ENCODE measurements around the gene DENND4A.
"Not testable (repeated sequence)": the region's sequence is repeated elsewhere in the genome, so short reads cannot be mapped to it uniquely, and the experiment has no call there.

The DENND4A gene

DNA sequence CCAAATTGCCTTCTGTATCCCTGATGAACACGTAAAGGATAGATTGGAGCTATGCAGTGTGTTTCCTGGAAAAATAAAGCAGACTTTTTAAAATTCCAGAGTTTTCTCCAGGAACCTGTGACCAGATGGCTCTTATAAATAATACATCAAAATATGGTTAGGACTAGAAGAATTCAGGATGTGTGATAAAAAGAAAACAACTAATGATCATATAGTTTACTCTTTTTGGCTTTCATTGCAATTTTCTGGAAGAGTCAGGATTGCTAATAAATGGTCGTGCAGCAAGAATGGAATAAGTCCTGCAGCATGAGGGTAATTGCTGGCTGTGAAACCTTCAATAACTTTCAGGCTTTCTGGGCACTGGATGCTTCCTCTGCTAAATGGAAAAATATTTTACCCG, 30.2 kb upstream of the DENND4A start:
- H3K4me3 ChIP-seq (ENCODE audit: low read length), result no peak overlapping the region
- no peak for DNase-seq (ENCODE audit: low read depth, low spot score)

DNA sequence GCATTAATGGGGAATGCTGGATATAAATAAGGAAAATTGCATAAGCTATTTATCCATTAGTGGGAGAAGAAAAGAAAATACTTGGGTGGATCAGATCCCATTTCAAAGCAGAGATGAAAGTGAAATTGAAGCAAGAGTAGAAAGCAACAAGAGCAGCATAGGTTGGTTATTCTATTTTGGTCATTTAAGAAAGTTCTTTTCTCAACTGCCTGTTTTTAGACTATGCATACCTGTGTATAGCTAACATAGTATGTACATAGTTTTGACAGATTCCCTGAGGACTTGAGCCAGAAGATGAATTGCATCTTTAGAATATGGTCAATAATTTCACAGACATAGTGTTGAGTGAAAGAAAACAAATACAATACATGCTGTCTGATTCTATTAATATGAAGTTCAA, 29.0 kb upstream of the DENND4A start:
- DNase-seq (ENCODE audit: low read depth, low spot score), result no peak
- no peak overlapping the region for H3K4me3 ChIP-seq (ENCODE audit: low read length)

DNA sequence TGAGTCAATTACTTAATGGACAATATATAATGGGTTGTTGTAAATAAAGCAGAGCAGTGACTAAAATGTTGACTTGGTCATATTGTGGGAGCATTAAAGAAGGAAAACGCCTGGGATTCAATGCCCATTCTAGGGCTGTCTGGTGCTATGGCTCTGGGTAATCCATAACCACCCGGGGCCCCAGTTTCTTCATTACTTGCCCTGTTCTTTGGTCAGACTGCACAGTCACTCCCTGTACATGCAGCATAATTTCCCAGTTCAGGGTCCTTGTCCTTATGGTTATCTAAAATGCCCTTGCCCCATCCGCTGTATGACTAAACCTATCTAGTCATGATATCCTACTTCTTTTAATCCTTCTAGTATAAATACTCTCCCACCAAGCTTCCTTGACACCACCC, 27.5 kb upstream of the DENND4A start:
- DNase-seq (ENCODE audit: low read depth, low spot score), result no peak
- H3K4me3 ChIP-seq (ENCODE audit: low read length), result no peak overlapping the region

DNA sequence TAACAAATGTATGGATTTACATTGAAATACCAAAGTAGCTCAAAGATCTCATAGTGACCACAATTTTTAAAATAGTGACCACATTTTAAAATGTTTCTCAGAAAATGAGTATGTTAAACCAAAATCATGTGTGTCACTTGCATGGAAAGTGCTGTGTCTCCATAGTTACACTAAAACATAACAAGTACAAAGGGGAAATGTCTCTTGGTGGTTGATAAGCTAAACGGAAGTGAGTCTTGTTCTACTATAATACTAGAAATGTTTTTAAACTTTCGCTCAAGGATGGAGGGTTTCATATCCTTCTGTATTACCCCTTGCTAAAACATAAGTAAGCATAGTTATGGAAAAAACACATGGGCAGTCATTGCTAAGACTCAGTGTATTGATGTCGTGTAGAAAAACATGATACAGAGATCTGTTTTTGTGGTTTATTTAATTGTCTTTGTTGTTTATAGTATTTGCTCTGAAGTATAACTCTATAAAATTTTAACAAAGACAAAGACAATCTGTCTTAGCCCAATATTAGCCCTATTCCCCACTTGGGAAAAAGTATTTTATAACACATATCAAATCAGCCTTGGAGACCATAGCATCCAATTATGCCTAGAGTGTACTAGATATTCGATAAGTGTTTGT, 27.0 kb upstream of the DENND4A start:
- H3K4me3 ChIP-seq (ENCODE audit: low read length), result no peak overlapping the region
- DNase-seq (ENCODE audit: low read depth, low spot score), result peak; percentile 71

DNA sequence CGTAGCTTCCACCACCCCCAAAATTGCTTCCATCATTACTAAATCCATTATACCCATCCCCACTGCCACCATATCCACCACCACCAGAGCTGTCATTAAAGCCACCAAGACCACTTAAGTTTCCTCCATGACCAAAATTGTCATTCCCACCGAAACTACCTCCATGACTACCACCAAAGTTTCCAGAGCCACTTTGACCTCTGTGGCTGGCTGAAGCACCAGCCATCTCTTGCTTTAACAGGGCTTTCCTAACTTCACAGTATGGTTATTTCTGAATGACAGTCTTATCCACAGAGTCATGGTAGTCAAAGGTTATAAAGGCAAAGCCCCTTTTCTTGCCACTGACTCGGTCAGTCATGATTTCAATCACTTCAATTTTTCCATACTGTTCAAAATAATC, 24.3 kb upstream of the DENND4A start:
- DNase-seq (ENCODE audit: low read depth, low spot score), result no peak
- no peak overlapping the region for H3K4me3 ChIP-seq (ENCODE audit: low read length)

DNA sequence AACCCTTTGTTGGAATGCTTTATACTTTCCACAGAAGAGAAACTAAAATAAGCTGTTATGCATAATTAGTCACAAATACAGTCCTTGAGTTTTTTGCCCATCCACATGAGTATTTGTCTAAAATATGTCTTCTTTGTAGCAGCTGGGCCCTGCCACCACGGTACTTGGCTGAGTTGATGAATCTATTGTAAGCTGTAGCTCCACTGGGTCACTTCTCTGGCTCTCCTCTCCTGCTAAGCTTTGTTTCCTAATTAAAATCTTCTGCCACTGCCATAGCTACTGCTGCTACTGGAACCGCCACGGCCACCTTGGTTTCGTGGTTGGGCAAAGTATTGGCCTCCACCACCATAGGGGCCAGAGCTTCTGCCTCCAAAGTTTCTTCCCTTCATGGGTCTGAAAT, 23.9 kb upstream of the DENND4A start:
- not testable (repeated sequence) for DNase-seq (ENCODE audit: low read depth, low spot score); H3K4me3 ChIP-seq (ENCODE audit: low read length)

DNA sequence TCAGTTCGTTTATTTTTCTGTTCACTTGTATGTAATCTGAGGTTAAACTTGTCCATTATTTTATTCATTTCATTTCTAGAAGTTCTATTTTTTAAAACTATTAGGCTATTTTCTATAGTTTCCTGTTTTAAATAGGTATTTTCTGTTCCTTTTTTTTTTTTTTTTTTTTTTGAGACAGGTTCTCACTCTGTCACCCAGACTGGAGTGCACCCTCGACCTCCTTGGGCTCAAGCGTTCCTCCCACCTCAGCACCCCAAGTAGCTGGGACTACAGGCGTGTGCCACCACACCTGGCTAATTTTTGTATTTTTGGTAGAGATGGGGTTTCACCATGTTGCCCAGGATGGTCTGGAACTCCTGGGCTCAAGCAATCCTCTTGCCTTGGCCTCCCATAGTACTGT, 22.2 kb upstream of the DENND4A start:
- H3K4me3 ChIP-seq (ENCODE audit: low read length); DNase-seq (ENCODE audit: low read depth, low spot score): not testable (repeated sequence)

DNA sequence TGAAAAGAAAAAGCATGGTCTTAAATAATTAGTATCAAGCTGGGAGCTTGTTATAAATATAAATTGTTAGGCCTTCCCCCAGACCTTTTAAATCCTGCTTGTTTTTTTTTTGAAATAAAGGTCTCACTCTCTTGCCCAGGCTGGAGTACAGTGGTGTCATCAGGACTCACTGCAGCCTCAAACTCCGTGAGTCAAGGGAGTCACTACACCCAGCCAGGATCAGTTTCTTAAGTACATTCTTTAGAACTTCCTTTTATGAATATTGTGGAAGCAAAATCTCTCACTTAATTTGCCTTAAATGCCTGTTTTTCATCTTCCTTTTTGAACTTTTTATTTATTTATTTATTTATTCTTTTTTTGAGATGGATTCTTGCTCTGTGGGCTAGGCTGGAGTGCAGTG, 20.8 kb upstream of the DENND4A start:
- no peak for DNase-seq (ENCODE audit: low read depth, low spot score)

DNA sequence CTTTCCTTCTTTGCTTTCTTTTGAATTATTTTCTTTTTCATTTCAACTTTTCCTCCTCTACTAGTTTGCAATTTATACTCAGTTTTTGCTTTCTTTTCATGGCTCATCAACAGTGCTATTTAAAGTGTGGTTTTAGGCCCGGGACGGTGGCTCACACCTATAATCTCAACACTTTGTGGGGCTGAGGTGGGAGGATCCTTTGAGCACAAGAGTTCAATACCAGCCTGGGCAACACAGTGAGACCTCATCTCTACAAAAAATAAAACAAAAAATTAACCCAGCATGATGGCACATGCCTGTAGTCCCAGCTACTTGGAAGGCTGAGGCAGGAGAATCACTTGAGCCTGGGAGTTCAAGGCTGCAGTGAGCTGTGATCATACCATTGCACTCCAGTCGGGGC, 20.4 kb upstream of the DENND4A start:
- no peak for DNase-seq (ENCODE audit: low read depth, low spot score)
- H3K4me3 ChIP-seq (ENCODE audit: low read length), result no peak overlapping the region

More for the DNA sequence above, 20.8 kb upstream of the DENND4A start:
- H3K4me3 ChIP-seq (ENCODE audit: low read length), result no peak overlapping the region

DNA sequence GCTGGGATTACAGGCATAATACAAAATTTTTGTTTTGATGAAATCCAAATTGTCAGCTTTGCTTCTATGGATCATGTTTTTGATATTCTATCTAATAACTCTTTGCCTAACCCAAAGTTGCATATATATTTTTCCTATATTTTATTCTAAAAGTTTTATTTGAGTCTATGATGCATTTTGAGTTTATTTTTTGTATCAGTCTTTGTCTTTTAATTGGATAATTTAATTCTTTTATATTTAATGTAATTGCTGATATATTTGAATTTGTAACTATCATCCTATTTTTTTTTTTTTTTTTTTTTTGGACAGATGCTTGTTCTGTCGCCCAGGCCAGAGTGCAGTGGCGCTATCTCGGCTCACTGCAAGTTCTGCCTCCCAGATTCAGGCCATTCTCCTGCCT, 19.7 kb upstream of the DENND4A start:
- DNase-seq (ENCODE audit: low read depth, low spot score), result no peak
- H3K4me3 ChIP-seq (ENCODE audit: low read length), result no peak overlapping the region

DNA sequence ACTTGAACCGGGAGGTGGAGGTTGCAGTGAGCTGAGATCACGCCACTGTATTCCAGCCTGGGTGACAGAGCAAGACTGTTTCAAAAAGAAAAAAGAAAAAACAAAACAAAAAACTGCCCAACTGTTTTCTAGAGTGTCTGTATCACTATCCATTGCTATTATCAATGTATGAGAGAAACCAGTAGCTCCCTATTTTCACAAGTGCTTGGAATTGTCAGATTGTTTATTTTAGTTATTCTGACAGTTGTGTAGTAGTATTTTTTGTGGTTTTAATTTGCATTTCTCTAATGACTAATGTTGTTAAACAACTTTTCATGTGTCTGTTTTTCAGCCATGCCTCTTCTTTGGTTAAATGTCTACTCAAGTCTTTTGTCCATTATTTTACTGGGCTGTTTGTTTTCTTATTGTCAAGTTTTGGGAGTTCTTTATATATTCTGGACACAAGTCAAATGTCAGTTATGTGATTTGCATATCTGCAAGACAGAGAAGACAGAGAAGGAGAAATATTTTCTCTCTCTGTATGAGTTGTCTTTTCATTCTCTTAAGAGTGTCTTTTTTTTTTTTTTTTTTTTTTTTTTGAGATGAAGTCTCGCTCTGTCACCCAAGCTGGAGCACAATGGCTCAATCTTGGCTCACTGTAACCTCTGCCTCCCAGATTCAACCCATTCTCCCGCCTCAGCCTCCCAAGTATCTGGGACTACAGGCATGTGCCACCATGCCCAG, 19.1 kb upstream of the DENND4A start:
- not testable (repeated sequence) for DNase-seq (ENCODE audit: low read depth, low spot score)

DNA sequence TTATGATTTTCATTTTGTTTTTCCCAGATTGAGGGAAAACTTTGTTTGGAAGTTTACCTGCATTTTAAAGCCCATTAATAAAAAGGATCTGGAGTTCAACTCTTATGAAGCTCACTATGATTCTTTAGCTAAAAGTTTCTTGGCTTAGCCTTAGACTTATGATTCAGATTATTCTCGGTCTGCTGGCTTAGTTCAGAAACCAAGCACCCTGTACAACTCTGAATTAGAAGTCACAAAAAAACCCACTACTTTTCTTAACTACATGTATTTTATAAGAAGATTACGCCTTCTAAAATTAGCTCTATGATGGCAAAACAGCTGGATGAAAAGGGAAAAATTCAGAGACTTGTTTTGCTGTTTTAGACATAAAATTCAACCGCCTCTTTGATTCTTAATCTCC, 14.3 kb upstream of the DENND4A start:
- H3K4me3 ChIP-seq (ENCODE audit: low read length), result no peak overlapping the region
- no peak for DNase-seq (ENCODE audit: low read depth, low spot score)

More for the DNA sequence above, 19.1 kb upstream of the DENND4A start:
- not testable (repeated sequence) for H3K4me3 ChIP-seq (ENCODE audit: low read length)

DNA sequence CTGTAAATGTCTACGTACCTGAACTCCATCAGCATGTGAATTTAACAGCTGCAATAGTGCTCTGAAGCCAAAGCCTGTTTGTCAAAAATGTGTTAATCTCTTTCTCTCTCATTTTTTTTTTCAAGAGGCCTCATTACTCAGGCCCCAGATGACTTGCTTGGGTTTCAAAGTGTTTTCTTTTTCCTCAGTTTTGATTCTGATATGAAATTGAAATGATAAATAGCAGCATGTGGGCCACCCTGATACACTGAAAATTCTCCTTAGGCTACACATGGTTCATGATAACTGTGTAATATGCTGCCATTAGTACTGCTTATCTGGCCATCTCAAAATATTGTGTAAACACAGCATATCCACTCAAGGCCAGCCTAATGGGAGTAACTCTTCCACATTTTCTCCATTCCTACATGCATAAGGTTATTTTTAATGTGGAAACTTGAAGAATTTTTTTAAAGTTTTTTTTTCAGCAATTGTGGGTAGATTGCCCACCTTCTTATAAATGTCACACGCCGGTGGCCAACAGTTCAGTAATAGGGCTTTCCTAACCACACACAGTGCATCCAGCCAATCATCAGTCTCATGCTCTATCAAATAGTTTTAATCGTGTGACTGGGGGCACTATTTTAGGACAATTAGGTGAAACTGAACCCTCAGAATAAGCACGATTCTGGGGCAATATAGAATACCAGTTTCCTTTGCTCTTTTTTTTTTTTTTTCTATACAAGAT, 13.1 kb upstream of the DENND4A start:
- H3K4me3 ChIP-seq (ENCODE audit: low read length), result no peak overlapping the region
- DNase-seq (ENCODE audit: low read depth, low spot score), result no peak

DNA sequence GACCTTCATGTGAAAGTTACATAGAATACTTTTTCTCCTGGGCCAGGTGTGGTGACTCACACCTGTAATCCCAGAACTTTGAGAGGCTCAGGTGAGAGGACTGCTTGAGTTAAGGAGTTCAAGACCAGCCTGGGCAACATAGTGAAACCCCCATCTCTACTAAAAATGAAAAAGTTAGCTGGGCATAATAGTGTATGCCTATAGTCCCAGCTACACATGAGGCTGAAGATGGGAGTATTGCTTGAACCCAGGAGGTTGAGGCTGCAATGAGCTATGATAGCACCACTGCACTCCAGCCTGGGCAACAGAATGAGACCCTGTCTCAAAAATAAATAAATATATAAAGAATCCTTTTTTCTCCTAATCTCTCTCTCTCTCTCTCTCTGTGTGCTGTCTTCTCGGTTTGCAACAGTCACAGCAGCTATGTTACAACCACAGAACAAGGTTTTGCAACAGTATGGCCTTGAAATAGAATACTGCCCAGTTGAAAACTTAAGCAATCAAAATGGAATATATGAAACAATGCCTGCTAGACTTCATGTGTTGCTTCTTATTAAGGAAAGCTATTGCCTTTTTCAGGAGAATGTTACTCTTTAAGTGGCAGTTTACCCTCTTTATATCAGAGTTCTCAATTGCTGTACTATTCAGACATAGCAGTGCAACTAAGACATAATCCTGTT, 12.3 kb upstream of the DENND4A start:
- H3K4me3 ChIP-seq (ENCODE audit: low read length), result no peak overlapping the region
- no peak for DNase-seq (ENCODE audit: low read depth, low spot score)

DNA sequence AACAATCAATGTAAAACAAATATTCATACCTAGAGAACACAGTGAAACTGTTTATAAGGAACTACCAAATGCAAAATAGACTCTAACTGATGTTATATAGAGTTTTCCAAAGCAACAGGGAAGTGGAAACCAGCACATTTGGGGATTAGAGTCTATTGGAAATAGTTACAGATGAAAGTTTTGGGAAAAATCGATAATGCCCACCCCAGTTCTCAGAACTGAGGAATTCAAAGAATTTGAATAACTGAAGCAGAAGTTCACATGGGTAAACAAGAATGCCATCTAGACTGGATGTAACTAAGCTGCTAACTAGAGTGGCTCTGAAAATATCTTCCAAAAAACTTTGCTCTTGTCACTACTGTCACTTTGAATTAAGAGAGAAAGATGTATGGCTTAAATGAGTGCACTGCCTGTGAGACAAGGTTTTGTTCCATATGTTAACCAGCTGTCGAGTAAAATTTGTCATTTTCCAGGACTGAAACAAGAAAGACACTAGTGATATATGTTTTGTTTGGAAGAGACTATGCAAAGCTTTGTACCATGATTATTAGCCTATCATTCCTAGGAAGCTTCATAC, 9.2 kb upstream of the DENND4A start:
- no peak for DNase-seq (ENCODE audit: low read depth, low spot score)
- H3K4me3 ChIP-seq (ENCODE audit: low read length), result no peak overlapping the region

DNA sequence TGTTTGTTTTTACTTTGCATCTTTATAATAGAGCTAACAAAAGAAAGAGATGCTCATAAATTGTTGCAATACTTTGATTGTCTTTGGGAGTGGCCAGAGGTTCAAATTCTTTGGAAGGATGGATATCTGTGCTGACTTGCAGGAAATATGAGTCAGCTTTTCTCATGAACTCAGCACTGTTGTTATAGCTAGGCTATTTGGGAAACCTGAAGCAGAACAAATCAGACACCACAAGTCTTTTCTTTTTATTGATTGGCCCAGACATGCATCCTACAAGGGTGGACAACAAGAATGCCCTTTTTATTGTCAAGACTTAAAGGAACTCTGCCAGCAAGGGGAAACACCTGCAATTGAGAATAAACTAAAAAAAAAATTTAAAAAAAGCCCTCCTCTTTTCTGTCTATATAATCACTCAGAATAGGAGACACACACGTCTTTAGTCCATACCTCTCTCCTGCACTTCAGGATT, 4.6 kb upstream of the DENND4A start:
- DNase-seq (ENCODE audit: low read depth, low spot score), result no peak

DNA sequence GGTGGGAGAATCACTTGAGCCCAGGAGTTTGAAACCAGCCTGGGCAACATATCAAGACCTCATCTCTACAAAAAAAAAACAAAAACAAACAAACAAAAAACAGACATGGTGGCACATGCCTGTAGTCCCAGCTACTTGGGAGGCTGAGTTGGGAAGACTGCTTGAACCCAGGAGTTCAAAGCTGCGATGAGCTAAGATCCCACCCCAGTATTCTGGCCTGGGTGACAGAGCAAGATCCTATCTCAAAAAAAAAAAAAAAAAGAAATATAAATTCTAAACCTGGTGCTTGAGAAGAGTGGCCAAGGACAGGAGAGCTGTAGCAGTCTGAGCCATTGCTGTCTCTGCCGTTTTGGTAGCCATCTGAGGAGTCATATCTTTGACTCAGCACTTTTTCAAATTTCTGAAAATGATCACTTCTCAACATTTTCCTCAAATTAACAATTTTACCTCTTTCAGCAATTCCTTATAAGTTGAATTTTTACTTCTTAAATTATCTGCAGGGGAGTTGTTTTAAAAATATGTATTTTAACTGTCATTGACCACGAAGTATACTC, 3.6 kb upstream of the DENND4A start:
- no peak overlapping the region for H3K4me3 ChIP-seq (ENCODE audit: low read length)
- DNase-seq (ENCODE audit: low read depth, low spot score), result no peak

More for the DNA sequence above, 4.6 kb upstream of the DENND4A start:
- H3K4me3 ChIP-seq (ENCODE audit: low read length), result no peak overlapping the region

DNA sequence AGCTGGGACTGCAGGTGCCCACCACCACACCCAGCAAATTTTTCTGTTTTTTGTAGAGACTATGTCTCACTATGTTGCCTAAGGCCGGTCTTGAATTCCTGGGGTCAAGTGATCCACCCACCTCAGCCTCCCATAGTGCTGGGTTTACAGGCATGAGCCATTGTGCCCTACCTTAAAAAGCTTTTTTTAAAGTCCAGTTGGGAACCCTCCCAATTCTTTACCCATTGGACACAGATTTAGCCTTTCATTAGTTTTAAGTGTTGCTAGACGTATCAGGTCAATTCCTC, 1.7 kb upstream of the DENND4A start:
- no peak overlapping the region for H3K4me3 ChIP-seq (ENCODE audit: low read length)
- DNase-seq (ENCODE audit: low read depth, low spot score), result no peak
